ENCODE measurements around the gene ERCC8.
"Not testable (repeated sequence)": the region's sequence is repeated elsewhere in the genome, so short reads cannot be mapped to it uniquely, and the experiment has no call there.

Gene ERCC8

GRCh38 chr5:60903356-60903755 lies 41.5 kb downstream of the ERCC8 start:
- DNase-seq: no peak

DNA sequence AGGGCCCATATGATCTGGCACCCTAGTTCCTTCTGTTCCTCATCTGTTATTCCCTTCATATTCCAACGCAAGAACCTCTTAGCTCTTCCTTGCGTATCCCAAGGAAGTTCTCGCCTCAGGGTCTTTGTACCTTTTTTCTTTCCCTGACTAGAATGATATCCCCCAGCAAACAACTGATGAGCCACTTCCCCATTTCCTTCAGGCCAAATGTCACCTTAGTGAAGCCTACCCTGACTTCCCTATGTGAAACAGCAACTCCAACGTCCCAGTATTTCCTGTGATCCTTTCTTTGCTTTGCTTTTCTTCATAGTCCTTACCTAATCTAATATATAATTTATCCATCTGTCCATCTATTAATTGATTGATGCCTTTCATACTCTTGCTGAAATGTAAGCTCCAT lies 47.9 kb downstream of the ERCC8 start:
- no peak for DNase-seq

DNA sequence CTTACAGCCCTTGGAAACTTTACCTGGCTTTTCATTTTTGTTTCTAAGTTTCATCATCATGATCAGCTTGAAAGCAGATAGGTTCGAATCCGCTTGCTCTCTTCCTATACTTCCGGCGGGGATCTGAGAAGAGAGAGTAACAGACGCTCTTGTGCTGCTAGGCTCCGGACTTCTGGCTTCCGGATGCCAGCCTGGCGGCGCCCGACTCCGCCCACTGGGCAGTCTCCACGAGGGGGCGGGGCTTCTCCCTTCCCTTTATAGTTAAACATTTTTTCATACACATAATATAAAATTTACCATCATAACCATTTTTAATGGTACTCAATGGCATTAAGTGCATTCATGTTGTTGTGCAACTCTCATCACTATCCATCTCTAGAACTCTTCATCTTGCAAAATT lies 51.3 kb downstream of the ERCC8 start:
- DNase-seq: no peak

- DNase-seq: no peak
These were observed 53.2 kb downstream of the ERCC8 start for GRCh38 chr5:60891667-60892066.

GRCh38 chr5:60888359-60889061 lies 56.4 kb downstream of the ERCC8 start:
- no peak for DNase-seq

DNA sequence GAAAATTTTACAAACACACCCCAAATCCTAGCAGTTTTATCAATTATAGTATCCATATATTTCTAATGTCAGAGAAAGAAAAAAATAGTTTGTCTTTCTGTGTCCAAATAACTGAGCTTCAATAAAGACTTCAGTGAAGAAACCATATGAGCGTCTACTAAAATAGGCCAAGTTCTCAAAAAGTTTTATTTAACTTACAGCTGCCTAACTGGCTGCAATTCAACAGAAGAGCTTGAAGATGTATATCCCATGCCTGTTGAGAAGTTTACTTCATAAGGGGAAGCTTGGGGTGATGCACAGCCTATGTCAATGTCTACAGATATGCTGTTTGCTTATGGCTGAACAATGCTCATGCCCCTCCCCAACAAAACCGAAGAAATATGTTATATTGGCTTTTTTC lies 57.1 kb downstream of the ERCC8 start:
- DNase-seq: no peak

- no peak for DNase-seq
These were observed 57.8 kb downstream of the ERCC8 start for GRCh38 chr5:60887096-60887495.

DNA sequence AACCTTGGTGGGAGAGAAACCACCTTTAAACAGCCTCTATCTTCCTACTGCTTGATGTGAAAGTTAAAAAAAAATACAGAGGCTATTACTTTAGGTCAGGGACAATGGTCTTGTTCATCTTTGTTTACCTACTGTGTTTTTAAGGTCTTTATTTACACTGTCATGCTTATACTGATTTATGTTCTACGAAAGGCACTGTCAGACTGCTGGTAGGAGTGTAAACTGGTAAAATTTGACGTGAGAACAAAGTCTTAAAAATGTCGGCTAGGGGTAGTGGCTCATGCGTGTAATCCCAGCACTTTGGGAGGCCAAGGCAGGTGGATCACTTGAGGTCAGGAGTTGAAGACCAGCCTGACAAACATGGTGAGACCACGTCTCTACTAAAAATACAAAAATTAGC lies 58.7 kb downstream of the ERCC8 start:
- no peak for DNase-seq

GRCh38 chr5:60883229-60883628 lies 61.6 kb downstream of the ERCC8 start:
- DNase-seq: no peak

- no peak for DNase-seq
These were observed 72.0 kb downstream of the ERCC8 start for GRCh38 chr5:60872892-60873291.

DNA sequence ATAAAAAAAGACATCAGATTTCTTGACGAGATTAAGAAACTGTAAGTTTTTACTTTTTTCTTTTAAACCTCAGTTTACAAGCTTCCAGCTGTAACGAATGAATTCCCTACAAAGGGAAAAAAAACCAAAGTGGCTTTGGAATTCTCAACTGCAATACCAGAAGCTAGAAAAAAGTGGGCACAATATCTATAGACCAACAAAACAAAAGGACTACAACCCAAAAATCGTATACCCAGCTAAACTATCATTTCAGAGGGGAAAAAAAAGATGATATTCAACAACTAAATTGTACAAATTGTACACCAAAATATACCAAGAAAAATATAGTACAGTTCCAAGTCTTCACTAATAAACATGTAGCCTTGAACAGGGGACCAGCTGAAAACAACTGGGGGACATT lies 74.0 kb downstream of the ERCC8 start:
- DNase-seq: no peak

DNA sequence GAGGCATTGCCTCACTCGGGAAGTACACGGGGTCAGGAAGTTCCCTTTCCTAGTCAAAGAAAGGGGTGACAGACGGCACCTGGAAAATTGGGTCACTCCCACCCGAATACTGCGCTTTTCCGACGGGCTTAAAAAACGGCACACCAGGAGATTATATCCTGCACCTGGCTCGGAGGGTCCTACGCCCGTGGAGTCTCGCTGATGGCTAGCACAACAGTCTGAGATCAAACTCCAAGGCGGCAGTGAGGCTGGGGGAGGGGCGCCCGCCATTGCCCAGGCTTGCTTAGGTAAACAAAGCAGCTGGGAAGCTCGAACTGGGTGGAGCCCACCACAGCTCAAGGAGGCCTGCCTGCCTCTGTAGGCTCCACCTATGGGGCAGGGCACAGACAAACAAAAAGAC lies 84.3 kb downstream of the ERCC8 start:
- not testable (repeated sequence) for DNase-seq

GRCh38 chr5:60856066-60856465 lies 88.8 kb downstream of the ERCC8 start:
- no peak for DNase-seq

GRCh38 chr5:60852940-60853339 lies 91.9 kb downstream of the ERCC8 start:
- DNase-seq: no peak

DNA sequence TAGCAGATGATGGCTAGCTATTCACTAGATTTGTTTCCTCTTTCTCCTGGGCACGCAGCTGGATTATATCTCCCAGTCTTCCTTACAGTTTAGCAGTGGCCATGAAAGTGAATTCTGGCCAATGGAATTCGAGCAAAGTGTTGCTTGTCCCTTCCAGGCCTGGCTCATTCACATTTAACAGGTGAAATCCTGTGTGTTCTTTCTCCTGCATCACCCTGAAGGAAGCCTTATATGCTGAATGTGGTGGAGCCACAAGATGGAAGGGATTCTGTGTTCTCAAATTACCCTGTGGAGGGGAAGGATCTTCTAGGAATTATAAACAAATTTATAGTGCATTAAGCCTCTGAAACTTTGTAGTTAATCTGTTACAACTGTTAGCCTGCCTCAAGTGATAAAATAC lies 92.6 kb downstream of the ERCC8 start:
- DNase-seq: no peak

- DNase-seq: no peak
These were observed 93.2 kb downstream of the ERCC8 start for GRCh38 chr5:60851626-60852025.

DNA sequence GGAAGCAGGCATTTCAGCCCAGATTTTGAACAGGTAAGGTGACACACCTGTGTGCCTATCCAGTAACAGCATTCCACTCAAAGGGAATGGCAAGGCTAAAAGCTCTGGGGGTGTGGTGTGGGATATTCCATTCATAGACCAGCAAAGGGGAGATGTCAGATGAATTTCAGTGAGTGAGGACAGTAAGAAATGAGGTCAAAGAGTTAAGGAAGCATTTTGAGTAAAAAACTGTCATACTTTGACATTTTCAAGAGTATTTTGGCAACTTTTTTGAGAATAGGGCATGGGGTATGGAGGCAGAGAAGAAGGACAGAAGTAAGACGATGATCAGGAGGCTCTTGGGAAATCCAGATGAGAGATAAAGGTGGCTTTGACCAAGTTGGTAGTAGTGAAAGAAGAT lies 98.6 kb downstream of the ERCC8 start:
- DNase-seq: no peak

DNA sequence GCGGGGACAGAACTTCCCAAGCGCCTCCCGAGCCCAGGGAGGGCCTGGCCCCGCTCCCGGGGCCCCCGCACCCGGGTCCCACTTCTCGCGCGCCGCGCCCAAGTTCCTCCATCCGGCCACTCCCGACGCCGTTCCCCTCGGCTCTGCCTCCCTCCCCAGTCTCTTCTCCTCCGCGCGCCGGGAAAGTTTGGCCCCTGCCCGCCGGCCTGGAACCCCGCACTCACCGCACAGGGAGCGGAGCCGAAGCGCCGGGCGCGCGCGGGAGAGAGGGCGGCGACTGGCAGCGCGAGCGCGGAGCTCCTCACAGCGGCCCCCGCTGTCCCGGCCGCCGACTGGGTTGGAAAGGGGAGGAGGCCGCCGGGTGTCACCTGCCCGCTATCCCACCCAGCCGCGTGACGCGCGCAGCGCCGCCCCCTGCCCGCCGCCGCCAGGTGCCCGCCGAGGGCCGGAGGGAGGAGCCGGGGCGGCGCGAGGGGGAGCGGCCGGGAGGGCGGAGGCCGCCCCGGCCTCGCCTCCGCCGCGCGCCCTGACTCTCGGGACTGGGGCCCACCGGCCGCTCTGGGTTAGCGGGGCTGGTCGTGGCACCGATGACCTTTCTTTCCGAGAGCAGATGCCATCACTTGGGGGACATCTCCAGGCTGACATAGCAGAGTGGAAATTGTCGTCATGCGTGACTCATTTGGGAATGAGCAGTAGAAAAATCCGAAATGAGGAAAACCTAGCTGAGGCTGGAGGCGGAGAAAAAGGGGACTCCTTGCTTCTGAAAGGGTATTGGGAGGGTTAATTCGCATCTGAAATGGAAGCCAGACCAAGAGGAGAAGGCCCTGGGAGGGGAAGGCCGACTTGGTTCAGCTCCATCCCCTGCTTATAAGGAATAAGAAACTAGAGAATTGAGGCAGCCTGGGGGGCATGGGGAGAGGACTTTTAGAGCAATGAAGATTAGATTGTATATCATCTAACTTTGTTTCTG lies 100.6 kb downstream of the ERCC8 start, which contains the start of gene ELOVL7:
ELOVL7 (minus strand) TSS at position 334 of the 970 bp plus-strand sequence. CDS start 56,872 bp downstream, outside the sequence.
- DNase-seq: peak in 12 of 14 donors; percentile 22 to 77 (median 57)

DNA sequence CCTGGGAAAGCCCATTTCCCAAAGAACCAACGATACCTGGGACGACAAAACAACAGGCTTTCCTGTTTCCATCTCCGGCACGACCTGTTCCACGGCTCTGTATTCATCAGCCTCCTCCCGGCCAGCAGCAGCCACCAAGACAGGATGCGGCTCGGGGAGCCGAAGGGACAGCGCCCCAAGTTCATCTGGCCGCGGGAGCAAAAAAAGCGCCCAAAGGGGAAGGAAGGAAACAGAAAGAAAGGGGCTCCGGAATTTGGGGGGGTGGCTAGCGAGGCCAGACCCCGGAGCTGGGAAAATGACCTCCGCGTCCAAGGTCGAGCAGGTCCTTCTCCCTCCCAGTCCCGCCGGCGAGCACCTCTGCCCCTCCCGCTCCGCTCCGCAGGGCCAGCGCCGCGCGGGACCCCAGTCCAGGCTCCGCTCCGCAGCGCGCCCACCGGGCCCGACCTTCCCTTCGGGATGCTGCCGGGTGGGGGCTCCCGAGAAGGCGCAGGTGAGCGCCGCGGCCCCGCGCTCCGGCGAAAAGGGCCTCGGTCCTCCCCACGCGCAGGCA lies 101.4 kb downstream of the ERCC8 start:
- peak in 6 of 14 donors; percentile 10 to 49 (median 44) for DNase-seq

- DNase-seq: peak in 1 of 14 donors; percentile 44
These were observed 101.9 kb downstream of the ERCC8 start for GRCh38 chr5:60842871-60843385.

- DNase-seq: peak in 1 of 14 donors; percentile 44
These were observed 103.5 kb downstream of the ERCC8 start for GRCh38 chr5:60841361-60841760.

DNA sequence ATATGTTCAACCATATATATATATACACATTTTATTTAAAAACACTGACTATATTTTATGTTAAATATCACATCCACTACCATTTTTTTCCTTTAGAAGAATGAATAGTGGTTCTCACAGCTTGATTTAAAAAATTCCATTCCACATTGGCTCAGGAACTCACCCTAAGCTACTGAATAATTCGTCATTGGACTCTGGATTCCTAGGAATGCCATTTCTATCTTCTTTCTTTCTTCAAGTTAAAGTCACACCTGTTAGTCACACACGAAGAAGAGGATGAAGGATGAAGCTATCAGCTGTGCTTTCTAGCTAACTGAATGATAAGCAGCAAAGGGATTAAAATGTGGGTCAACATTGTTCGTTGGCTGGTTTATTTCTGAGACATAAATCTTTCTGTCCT lies 108.7 kb downstream of the ERCC8 start:
- DNase-seq: no peak

- DNase-seq: no peak
These were observed 109.3 kb downstream of the ERCC8 start for GRCh38 chr5:60835554-60835953.

Measured in C1 segment of cervical spinal cord (tissue), 14 donors.